ENCODE measurements around the gene NFKBIA. TPM values are rescaled to one million over a fixed set of nuclear protein-coding genes. Genes with fewer than 3 reads are reported as not detected.
A peak's percentile ranks its signal among the peaks of the same experiment; 100 is the strongest.

The NFKBIA gene
- total and polyA plus RNA-seq, 11 donors: 42.7 to 193 (median 64.3) TPM

DNA sequence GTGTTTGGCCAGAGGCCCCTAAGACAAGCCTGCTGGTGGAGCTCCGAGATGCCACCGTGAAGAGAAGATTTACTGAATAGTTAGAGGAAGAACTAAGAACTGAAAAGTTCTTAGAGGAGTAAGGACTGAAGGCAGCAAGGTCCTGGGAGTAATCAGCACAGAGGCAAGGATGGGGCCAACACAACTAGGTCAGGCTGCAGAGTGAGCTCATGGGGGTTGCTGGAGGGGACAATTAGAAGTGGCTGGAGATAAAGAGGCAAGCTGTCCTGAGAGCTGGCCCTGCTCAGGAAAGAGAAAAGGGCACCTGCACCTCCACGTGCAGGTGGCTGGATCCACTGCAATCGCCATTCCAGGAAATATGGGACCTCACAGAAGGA, 52.7 kb downstream of the NFKBIA start:
- intact Hi-C loops (cut with DNase I): no loop called here
- 46 to 78% (median 62%) methylated on average over 4 of the region's 4 CpGs for WGBS, 4 donors
- ATAC-seq: peak in 1 of 4 donors; percentile 35
- DNase-seq: no peak
- H3K36me3 ChIP-seq: no peaks in the 10 kb centered on the region
- H3K9me3 ChIP-seq: no peaks in the 10 kb centered on the region
- H3K27ac ChIP-seq: peak overlapping the region in 8 of 12 donors; percentile 1 to 68 (median 48)
- peaks cover 0 to 29% (median 9%) of the 10 kb centered on the region in 12 donors for H3K4me1 ChIP-seq
- TF ChIP-seq CTCF (IDR thresholded peaks at IDR 0.05): no peak
- no peak for TF ChIP-seq POLR2A (IDR thresholded peaks at IDR 0.05)
- no peaks in the 10 kb centered on the region for H3K27me3 ChIP-seq
- H3K4me3 ChIP-seq: no peak overlapping the region

Other genes with a start within 250 kb of the NFKBIA start
- gene PSMA6, start 112.4 kb downstream of the NFKBIA start, total RNA-seq: 100 to 1,000 TPM; 146 to 230 (median 176) TPM
- 100 to 1,000 TPM; 123 to 293 TPM for gene PSMA6, start 112.4 kb downstream of the NFKBIA start, polyA plus RNA-seq
- not detected for gene INSM2, start 129.4 kb upstream of the NFKBIA start, total RNA-seq
- not detected for gene INSM2, start 129.4 kb upstream of the NFKBIA start, polyA plus RNA-seq

All from heart left ventricle (tissue), 16 donors.